Prostate gland (tissue), 2 donors: Measurements from ENCODE around the gene NKTR.

ENCODE experiments used
- CTCF ChIP-seq, 4 experiments: fragments of 200-600 bp in 2 of 4; fragments of 450-650 bp in 2 of 4; sonication (generic) in 2 of 4; IDR thresholded peaks; 1 replicate in 3 of 4; 2 replicates in 1 of 4; pipeline ENCODE4 v1.5.1; 2016 to 2019; ENCODE audit warnings: antibody characterized with exemption in 4 of 4, mild to moderate bottlenecking in 2 of 4, moderate library complexity in 2 of 4
- POLR2A ChIP-seq: fragments of 450-650 bp; IDR thresholded peaks from one replicate; pipeline ENCODE4 v1.6.1; 2016; ENCODE audit warnings: antibody characterized with exemption, mild to moderate bottlenecking
- POLR2AphosphoS5 ChIP-seq: sonication (generic); formaldehyde crosslinking; IDR thresholded peaks from one replicate; pipeline ENCODE4 v1.6.1; 2017; ENCODE audit warnings: antibody characterized with exemption

- no peak for TF ChIP-seq POLR2A
- no peak for TF ChIP-seq CTCF (IDR thresholded peaks at IDR 0.05)
- no peak for TF ChIP-seq POLR2AphosphoS5
Measured at GRCh38 chr3:42688487-42689420, 88.3 kb downstream of the NKTR start.
